Esophagus muscularis mucosa (tissue), 4 donors: ENCODE measurements around the gene VDR. TPM values are rescaled to one million over a fixed set of nuclear protein-coding genes. Genes with fewer than 3 reads are reported as not detected.
A peak's percentile ranks its signal among the peaks of the same experiment; 100 is the strongest.

Experiments used
- DNase-seq: peaks from one replicate; pipeline ENCODE4 v3.0.0-alpha.2; 2017; ENCODE audit errors: extremely low spot score
- H3K27ac ChIP-seq, 4 donors: fragments of 200-600 bp; sonication (generic); replicated peaks in 1 of 4; 1 replicate in 3 of 4; 2 replicates in 1 of 4; pipeline ENCODE4 v1.5.1; 2016 to 2019; ENCODE audit warnings: mild to moderate bottlenecking in 1 of 4
- H3K27me3 ChIP-seq, 4 donors: fragments of 200-600 bp; sonication (generic); one replicate each; pipeline versions ENCODE4 v1.5.1 to v1.6.0; 2016 to 2019
- H3K36me3 ChIP-seq, 4 donors: fragments of 200-600 bp; sonication (generic); one replicate each; pipeline ENCODE4 v1.5.1; 2016 to 2019
- H3K4me1 ChIP-seq, 4 donors: fragments of 200-600 bp; sonication (generic); one replicate each; pipeline ENCODE4 v1.5.1; 2016 to 2019
- H3K4me3 ChIP-seq, 4 donors: fragments of 200-600 bp; sonication (generic); 1 replicate in 2 of 4; 2 replicates in 2 of 4; pipeline ENCODE4 v1.5.1; 2016 to 2019; ENCODE audit warnings: mild to moderate bottlenecking in 4 of 4, moderate library complexity in 1 of 4
- H3K9me3 ChIP-seq, 4 donors: fragments of 200-600 bp; sonication (generic); 1 replicate in 3 of 4; 2 replicates in 1 of 4; pipeline ENCODE4 v1.5.1; 2016 to 2019
- CTCF ChIP-seq, 3 experiments: fragments of 200-600 bp in 2 of 3; fragments of 450-650 bp in 1 of 3; sonication (generic) in 2 of 3; IDR thresholded peaks; one replicate each; pipeline ENCODE4 v1.5.1; 2017 to 2019; ENCODE audit warnings: antibody characterized with exemption in 3 of 3, mild to moderate bottlenecking in 2 of 3, moderate library complexity in 1 of 3
- EP300 ChIP-seq: sonication (generic); formaldehyde crosslinking; IDR thresholded peaks from one replicate; pipeline ENCODE4 v1.6.1; 2017; ENCODE audit warnings: antibody characterized with exemption
- POLR2A ChIP-seq: fragments of 450-650 bp; IDR thresholded peaks from one replicate; pipeline ENCODE4 v1.6.1; 2017; ENCODE audit warnings: antibody characterized with exemption, moderate library complexity, mild to moderate bottlenecking, low read depth
- POLR2AphosphoS5 ChIP-seq, 2 donors: sonication (generic); formaldehyde crosslinking; IDR thresholded peaks; one replicate each; pipeline ENCODE4 v1.6.1; 2017; ENCODE audit warnings: antibody characterized with exemption in 2 of 2
- WGBS: methylation state at CpG from one replicate; pipeline ENCODE4 v1.1.5; 2018; 5-methylcytosine and 5-hydroxymethylcytosine counted together
- intact Hi-C: fragments of 100-400 bp; cut with DNase I; formaldehyde crosslinking; loops from one replicate; pipeline ENCODE4 v1.15.1; 2023
- total RNA-seq, 4 donors: library from RNA; depleted of rRNA; stranded (reverse); fragments of >200 nt; gene quantifications; one replicate each; pipeline versions ENCODE4 v1.1.0 to v1.2.1, GENCODE V29; 2016

The VDR gene
- total RNA-seq, 4 donors from 2014 or later, result 0.42 to 2.8 (median 2.1) TPM

GRCh38 chr12:47824635-47825034 lies 80.2 kb downstream of the VDR start:
- DNase-seq, result no peak
- no peaks in the 10 kb centered on the region for H3K27me3 ChIP-seq
- TF ChIP-seq EP300, result no peak
- TF ChIP-seq POLR2A, result no peak
- no peak for TF ChIP-seq CTCF (IDR thresholded peaks at IDR 0.05)
- TF ChIP-seq POLR2AphosphoS5 (IDR thresholded peaks at IDR 0.05), result no peak
- no peaks in the 10 kb centered on the region for H3K36me3 ChIP-seq
- intact Hi-C loops, result no loop called here
- no peak overlapping the region for H3K4me3 ChIP-seq
- 74% methylated on average over 3 of the region's 3 CpGs for WGBS
- no peaks in the 10 kb centered on the region for H3K9me3 ChIP-seq
- peak overlapping the region; percentile 92 to 99 (median 98) for H3K27ac ChIP-seq
- H3K4me1 ChIP-seq, result peaks cover 90 to 96% (median 93%) of the 10 kb centered on the region in 4 donors

- intact Hi-C loops, result no loop called here
- H3K27ac ChIP-seq, result peak overlapping the region; percentile 92 to 99 (median 98)
- DNase-seq, result no peak
- H3K9me3 ChIP-seq, result no peaks in the 10 kb centered on the region
- no peak overlapping the region for H3K4me3 ChIP-seq
- peaks cover 86 to 92% (median 88%) of the 10 kb centered on the region in 4 donors for H3K4me1 ChIP-seq
- H3K36me3 ChIP-seq, result no peaks in the 10 kb centered on the region
- no peaks in the 10 kb centered on the region for H3K27me3 ChIP-seq
- no peak for TF ChIP-seq CTCF (IDR thresholded peaks at IDR 0.05)
- TF ChIP-seq POLR2A, result no peak
- no peak for TF ChIP-seq POLR2AphosphoS5 (IDR thresholded peaks at IDR 0.05)
- no peak for TF ChIP-seq EP300
- 67% methylated on average over 2 of the region's 2 CpGs for WGBS
These were observed 80.6 kb downstream of the VDR start for GRCh38 chr12:47824198-47824597.

GRCh38 chr12:47823422-47824086 lies 81.2 kb downstream of the VDR start:
- DNase-seq, result no peak
- Histone ChIP-seq H3K27me3 (no peaks in the 10 kb centered on the region), H3K4me3 (no peak overlapping the region), H3K4me1 (peaks cover 81 to 89% (median 84%) of the 10 kb centered on the region in 4 donors), H3K27ac (peak overlapping the region; percentile 92 to 99 (median 98)), H3K9me3 (no peaks in the 10 kb centered on the region), H3K36me3 (no peaks in the 10 kb centered on the region)
- TF ChIP-seq POLR2AphosphoS5 (IDR thresholded peaks at IDR 0.05) (peak in 1 of 2 donors; percentile 22), EP300 (no peak), POLR2A (no peak), CTCF (IDR thresholded peaks at IDR 0.05) (no peak)
- intact Hi-C loops, result no loop called here
- 88% methylated on average over 5 of the region's 5 CpGs for WGBS

GRCh38 chr12:47822863-47823262 lies 81.9 kb downstream of the VDR start:
- H3K27ac ChIP-seq, result peak overlapping the region; percentile 92 to 99 (median 98)
- no peaks in the 10 kb centered on the region for H3K9me3 ChIP-seq
- H3K27me3 ChIP-seq, result no peaks in the 10 kb centered on the region
- intact Hi-C loops, result no loop called here
- peaks cover 0 to 5% (median 0%) of the 10 kb centered on the region in 4 donors for H3K36me3 ChIP-seq
- no peak for DNase-seq
- 88% methylated on average over 3 of the region's 3 CpGs for WGBS
- TF ChIP-seq POLR2AphosphoS5 (IDR thresholded peaks at IDR 0.05), result peak in 1 of 2 donors; percentile 0
- TF ChIP-seq EP300, result no peak
- peaks cover 81 to 89% (median 84%) of the 10 kb centered on the region in 4 donors for H3K4me1 ChIP-seq
- H3K4me3 ChIP-seq, result no peak overlapping the region

- TF ChIP-seq CTCF (IDR thresholded peaks at IDR 0.05), result no peak
- peak in 1 of 2 donors; percentile 12 for TF ChIP-seq POLR2AphosphoS5 (IDR thresholded peaks at IDR 0.05)
- no peaks in the 10 kb centered on the region for H3K9me3 ChIP-seq
- WGBS, result 45% methylated on average over 2 of the region's 2 CpGs
- H3K27ac ChIP-seq, result peak overlapping the region; percentile 92 to 99 (median 98)
- no peak overlapping the region for H3K4me3 ChIP-seq
- peaks cover 81 to 89% (median 84%) of the 10 kb centered on the region in 4 donors for H3K4me1 ChIP-seq
- DNase-seq, result no peak
- H3K36me3 ChIP-seq, result peaks cover 0 to 9% (median 0%) of the 10 kb centered on the region in 4 donors
- intact Hi-C loops, result no loop called here
- H3K27me3 ChIP-seq, result no peaks in the 10 kb centered on the region
These were observed 82.4 kb downstream of the VDR start for GRCh38 chr12:47822401-47822800.
